Karpas-422 (cell line): ENCODE data around the gene TLL1. TPM values are rescaled to one million over a fixed set of nuclear protein-coding genes. Genes with fewer than 3 reads are reported as not detected.

Experiments used
- DNase-seq: peaks from one replicate; pipeline ENCODE4 v3.0.0-alpha.2; 2015
- H2AFZ ChIP-seq: fragments of 200-600 bp; sonication (generic); 2 replicates; pipeline ENCODE4 v1.6.1; 2014; ENCODE audit warnings: antibody characterized with exemption, low read length, mixed read lengths
- H3K27ac ChIP-seq: fragments of 200-600 bp; sonication (generic); 2 replicates; pipeline ENCODE4 v1.5.1; 2014; ENCODE audit warnings: mild to moderate bottlenecking, low read length, moderate library complexity
- H3K27me3 ChIP-seq: fragments of 200-600 bp; sonication (generic); 2 replicates; pipeline ENCODE4 v1.6.1; 2014; ENCODE audit warnings: low read length, mixed read lengths
- H3K36me3 ChIP-seq: fragments of 200-600 bp; sonication (generic); 2 replicates; pipeline ENCODE4 v1.6.1; 2014; ENCODE audit warnings: low read length, mixed read lengths; ENCODE audit not compliant: insufficient read depth
- H3K4me1 ChIP-seq: fragments of 200-600 bp; sonication (generic); 2 replicates; pipeline ENCODE4 v1.6.1; 2014; ENCODE audit warnings: mild to moderate bottlenecking, low read length, mixed read lengths
- H3K4me2 ChIP-seq: fragments of 200-600 bp; sonication (generic); 2 replicates; pipeline ENCODE4 v1.6.1; 2014; ENCODE audit warnings: low read length, low read depth, mild to moderate bottlenecking; ENCODE audit not compliant: poor library complexity, severe bottlenecking
- H3K4me3 ChIP-seq: fragments of 200-600 bp; sonication (generic); 2 replicates; pipeline ENCODE4 v1.5.1; 2014; ENCODE audit warnings: mild to moderate bottlenecking, antibody characterized with exemption, low read length, mixed read lengths
- H3K79me2 ChIP-seq: fragments of 200-600 bp; sonication (generic); 2 replicates; pipeline ENCODE4 v1.6.1; 2014; ENCODE audit warnings: mild to moderate bottlenecking, low read length, mixed read lengths
- H3K9ac ChIP-seq: fragments of 200-600 bp; sonication (generic); 2 replicates; pipeline ENCODE4 v1.6.0; 2014; ENCODE audit warnings: low read length
- H3K9me2 ChIP-seq: fragments of 200-600 bp; sonication (generic), shearing (Covaris generic); replicated peaks from 2 replicates; pipeline ENCODE4 v1.6.0; 2014; ENCODE audit warnings: mild to moderate bottlenecking, low read length, moderate library complexity; ENCODE audit not compliant: insufficient read depth
- H3K9me3 ChIP-seq: fragments of 300-700, 200-600 bp; sonication (generic); 2 replicates; pipeline ENCODE4 v1.6.1; 2014; ENCODE audit warnings: low read length, mixed read lengths
- H4K20me1 ChIP-seq: fragments of 200-600 bp; sonication (generic); 2 replicates; pipeline ENCODE4 v1.6.1; 2014; ENCODE audit warnings: mild to moderate bottlenecking, antibody characterized with exemption, low read length, low read depth; ENCODE audit not compliant: insufficient read depth
- total RNA-seq: library from RNA; depleted of rRNA; stranded (reverse); fragments of >200 nt; shearing (Covaris generic); gene quantifications from 2 replicates; pipeline ENCODE4 v1.2.3, GENCODE V29; 2014; ENCODE audit warnings: low replicate concordance

TLL1 gene
- total RNA-seq, 1 experiment from 2014 or later = not detected

GRCh38 chr4:165992283-165992682 is 119.2 kb downstream of the TLL1 start:
- no peak for DNase-seq
- Histone ChIP-seq H3K4me1 (no peaks in the 10 kb centered on the region), H3K9ac (no peak overlapping the region), H3K4me3 (no peak overlapping the region), H2AFZ (no peak overlapping the region), H3K9me2 (no peaks in the 10 kb centered on the region), H3K27me3 (no peaks in the 10 kb centered on the region), H3K36me3 (no peaks in the 10 kb centered on the region), H3K9me3 (0 out of 2 replicates have a peak, but pooled peaks cover 4% of the 10 kb centered on the region), H3K27ac (no peak overlapping the region), H3K79me2 (no peaks in the 10 kb centered on the region), H4K20me1 (no peaks in the 10 kb centered on the region), H3K4me2 (no peak overlapping the region)

- H3K4me3 ChIP-seq = no peak overlapping the region
- no peaks in the 10 kb centered on the region for H4K20me1 ChIP-seq
- no peaks in the 10 kb centered on the region for H3K79me2 ChIP-seq
- H3K9me2 ChIP-seq = no peaks in the 10 kb centered on the region
- no peak overlapping the region for H3K4me2 ChIP-seq
- DNase-seq = no peak
- no peaks in the 10 kb centered on the region for H3K36me3 ChIP-seq
- H3K4me1 ChIP-seq = no peaks in the 10 kb centered on the region
- H2AFZ ChIP-seq = no peak overlapping the region
- 0 out of 2 replicates have a peak, but pooled peaks cover 4% of the 10 kb centered on the region for H3K9me3 ChIP-seq
- no peak overlapping the region for H3K9ac ChIP-seq
- H3K27ac ChIP-seq = no peak overlapping the region
- H3K27me3 ChIP-seq = no peaks in the 10 kb centered on the region
Measured at GRCh38 chr4:165994701-165995100, 121.7 kb downstream of the TLL1 start.

- H2AFZ ChIP-seq = no peak overlapping the region
- 0 out of 2 replicates have a peak, but pooled peaks cover 3% of the 10 kb centered on the region for H3K9me2 ChIP-seq
- H3K27me3 ChIP-seq = no peaks in the 10 kb centered on the region
- H3K27ac ChIP-seq = no peak overlapping the region
- H3K36me3 ChIP-seq = no peaks in the 10 kb centered on the region
- H4K20me1 ChIP-seq = no peaks in the 10 kb centered on the region
- H3K4me3 ChIP-seq = no peak overlapping the region
- no peaks in the 10 kb centered on the region for H3K79me2 ChIP-seq
- no peak overlapping the region for H3K4me2 ChIP-seq
- peaks cover 3% of the 10 kb centered on the region; the same call in 1 of the 2 replicates for H3K9me3 ChIP-seq
- H3K9ac ChIP-seq = no peak overlapping the region
- DNase-seq = no peak
- H3K4me1 ChIP-seq = no peaks in the 10 kb centered on the region
Measured at GRCh38 chr4:166003811-166004210, 130.8 kb downstream of the TLL1 start.

GRCh38 chr4:166006217-166006616 is 133.2 kb downstream of the TLL1 start:
- peaks cover 3% of the 10 kb centered on the region; the same call in 1 of the 2 replicates for H3K9me3 ChIP-seq
- no peak overlapping the region for H3K9ac ChIP-seq
- no peak overlapping the region for H2AFZ ChIP-seq
- no peak for DNase-seq
- H4K20me1 ChIP-seq = no peaks in the 10 kb centered on the region
- H3K4me1 ChIP-seq = no peaks in the 10 kb centered on the region
- H3K79me2 ChIP-seq = no peaks in the 10 kb centered on the region
- no peak overlapping the region for H3K27ac ChIP-seq
- no peak overlapping the region for H3K4me2 ChIP-seq
- no peaks in the 10 kb centered on the region for H3K36me3 ChIP-seq
- H3K4me3 ChIP-seq = no peak overlapping the region
- 0 out of 2 replicates have a peak, but pooled peaks cover 3% of the 10 kb centered on the region for H3K9me2 ChIP-seq
- H3K27me3 ChIP-seq = no peaks in the 10 kb centered on the region

GRCh38 chr4:166008510-166008909 is 135.5 kb downstream of the TLL1 start:
- Histone ChIP-seq H3K79me2 (no peaks in the 10 kb centered on the region), H3K4me3 (no peak overlapping the region)

GRCh38 chr4:166012129-166013030 is 139.3 kb downstream of the TLL1 start:
- Histone ChIP-seq H4K20me1 (no peaks in the 10 kb centered on the region), H3K9me3 (no peaks in the 10 kb centered on the region), H3K4me3 (no peak overlapping the region), H3K4me1 (no peaks in the 10 kb centered on the region), H3K9me2 (no peaks in the 10 kb centered on the region), H3K27ac (no peak overlapping the region), H3K4me2 (no peak overlapping the region), H3K79me2 (no peaks in the 10 kb centered on the region), H3K27me3 (no peaks in the 10 kb centered on the region), H3K9ac (no peak overlapping the region), H2AFZ (no peak overlapping the region), H3K36me3 (no peaks in the 10 kb centered on the region)
- no peak for DNase-seq

More at GRCh38 chr4:166008510-166008909, 135.5 kb downstream of the TLL1 start:
- H3K27ac ChIP-seq = no peak overlapping the region
- H3K9ac ChIP-seq = no peak overlapping the region
- H3K27me3 ChIP-seq = no peaks in the 10 kb centered on the region
- H3K4me2 ChIP-seq = no peak overlapping the region
- H3K4me1 ChIP-seq = no peaks in the 10 kb centered on the region
- no peaks in the 10 kb centered on the region for H4K20me1 ChIP-seq
- H3K36me3 ChIP-seq = no peaks in the 10 kb centered on the region
- H3K9me3 ChIP-seq = peaks cover 3% of the 10 kb centered on the region; the same call in 1 of the 2 replicates
- H2AFZ ChIP-seq = no peak overlapping the region
- DNase-seq = no peak
- H3K9me2 ChIP-seq = 0 out of 2 replicates have a peak, but pooled peaks cover 3% of the 10 kb centered on the region

- Histone ChIP-seq H3K4me1 (no peaks in the 10 kb centered on the region), H3K27ac (no peak overlapping the region), H3K9me2 (no peaks in the 10 kb centered on the region), H3K4me2 (no peak overlapping the region), H3K9ac (no peak overlapping the region), H3K9me3 (no peaks in the 10 kb centered on the region), H3K36me3 (no peaks in the 10 kb centered on the region), H4K20me1 (no peaks in the 10 kb centered on the region), H3K79me2 (no peaks in the 10 kb centered on the region), H3K4me3 (no peak overlapping the region), H3K27me3 (no peaks in the 10 kb centered on the region), H2AFZ (no peak overlapping the region)
- no peak for DNase-seq
Measured at GRCh38 chr4:166014411-166014810, 141.4 kb downstream of the TLL1 start.

GRCh38 chr4:166017804-166018203 is 144.8 kb downstream of the TLL1 start:
- H3K4me2 ChIP-seq = no peak overlapping the region
- H3K9me2 ChIP-seq = no peaks in the 10 kb centered on the region
- DNase-seq = no peak
- no peak overlapping the region for H3K27ac ChIP-seq
- no peak overlapping the region for H3K4me3 ChIP-seq
- no peaks in the 10 kb centered on the region for H3K9me3 ChIP-seq
- no peaks in the 10 kb centered on the region for H3K27me3 ChIP-seq
- H3K36me3 ChIP-seq = no peaks in the 10 kb centered on the region
- H3K9ac ChIP-seq = no peak overlapping the region
- H2AFZ ChIP-seq = no peak overlapping the region
- H3K79me2 ChIP-seq = no peaks in the 10 kb centered on the region
- H3K4me1 ChIP-seq = no peaks in the 10 kb centered on the region
- no peaks in the 10 kb centered on the region for H4K20me1 ChIP-seq
